ENCODE results near the gene CCDC200. TPM values are rescaled to one million over a fixed set of nuclear protein-coding genes. Genes with fewer than 3 reads are reported as not detected.
A peak's percentile ranks its signal among the peaks of the same experiment; 100 is the strongest.

The CCDC200 gene
- total RNA-seq, 2 experiments from 2014 or later, result not detected

GRCh38 chr17:43224146-43224705 is 4.2 kb downstream of the CCDC200 start:
- no peak for DNase-seq
- CTCF ChIA-PET, result interaction anchor here (1.1 to 1.2 kb wide), 2 partner anchors 8 to 12 kb away, joined by 3 to 4 read pairs; partner anchors contain the start of gene TMEM106A
- Mint-ChIP-seq H3K27me3 (no peaks in the 10 kb centered on the region), H3K9me3 (no peaks in the 10 kb centered on the region), H3K4me3 (no peak overlapping the region), H3K27ac (no peak overlapping the region), H3K4me1 (peaks cover 8% of the 10 kb centered on the region), H3K36me3 (ENCODE audit: low read depth) (peaks cover 4% of the 10 kb centered on the region)
- POLR2A ChIA-PET, result no interaction called here

- Mint-ChIP-seq H3K27ac (no peak overlapping the region), H3K27me3 (no peaks in the 10 kb centered on the region), H3K9me3 (no peaks in the 10 kb centered on the region), H3K36me3 (ENCODE audit: low read depth) (peaks cover 14% of the 10 kb centered on the region), H3K4me1 (peaks cover 28% of the 10 kb centered on the region), H3K4me3 (no peak overlapping the region)
- DNase-seq, result no peak
- ChIA-PET CTCF (no interaction called here), POLR2A (no interaction called here)
Measured at GRCh38 chr17:43220511-43221125, 7.8 kb downstream of the CCDC200 start.

- CTCF ChIA-PET, result interaction anchor here (0.6 to 1.2 kb wide), 3 partner anchors 25 to 223 kb away, joined by 3 to 4 read pairs (median 4); no protein-coding TSS in a partner anchor
- no peaks in the 10 kb centered on the region for H3K9me3 Mint-ChIP-seq
- H3K4me3 Mint-ChIP-seq, result no peak overlapping the region
- no peak for DNase-seq
- peaks cover 28% of the 10 kb centered on the region for H3K4me1 Mint-ChIP-seq
- no peaks in the 10 kb centered on the region for H3K27me3 Mint-ChIP-seq
- H3K27ac Mint-ChIP-seq, result peak overlapping the region; percentile 2
- peaks cover 18% of the 10 kb centered on the region for H3K36me3 Mint-ChIP-seq (ENCODE audit: low read depth)
- POLR2A ChIA-PET, result no interaction called here
Measured at GRCh38 chr17:43219746-43220380, 8.6 kb downstream of the CCDC200 start.

- H3K4me3 Mint-ChIP-seq, result no peak overlapping the region
- H3K27me3 Mint-ChIP-seq, result no peaks in the 10 kb centered on the region
- H3K36me3 Mint-ChIP-seq (ENCODE audit: low read depth), result peaks cover 21% of the 10 kb centered on the region
- DNase-seq, result no peak
- CTCF ChIA-PET, result interaction anchor here (1.2 kb wide), 1 partner anchor 24 kb away, joined by 3 read pairs; no protein-coding TSS in a partner anchor
- peaks cover 25% of the 10 kb centered on the region for H3K4me1 Mint-ChIP-seq
- no peaks in the 10 kb centered on the region for H3K9me3 Mint-ChIP-seq
- POLR2A ChIA-PET, result no interaction called here
- no peak overlapping the region for H3K27ac Mint-ChIP-seq
Measured at GRCh38 chr17:43219001-43219400, 9.4 kb downstream of the CCDC200 start.

- no peak overlapping the region for H3K4me3 Mint-ChIP-seq
Measured at GRCh38 chr17:43217614-43218087, 10.8 kb downstream of the CCDC200 start.

GRCh38 chr17:43216762-43217613 is 11.4 kb downstream of the CCDC200 start:
- Mint-ChIP-seq H3K9me3 (no peaks in the 10 kb centered on the region), H3K27me3 (no peaks in the 10 kb centered on the region), H3K4me1 (peaks cover 43% of the 10 kb centered on the region), H3K4me3 (no peak overlapping the region), H3K27ac (peak overlapping the region; percentile 67), H3K36me3 (ENCODE audit: low read depth) (peaks cover 21% of the 10 kb centered on the region)
- DNase-seq, result no peak
- ChIA-PET CTCF (interaction anchor here (0.6 to 1.1 kb wide), 5 partner anchors 8 to 1211 kb away, joined by 3 to 4 read pairs (median 3); no protein-coding TSS in a partner anchor), POLR2A (interaction anchor here (1.5 kb wide), 1 partner anchor 98 kb away, joined by 3 read pairs; no protein-coding TSS in a partner anchor)

More at GRCh38 chr17:43217614-43218087, 10.8 kb downstream of the CCDC200 start:
- POLR2A ChIA-PET, result interaction anchor here (1.5 kb wide), 1 partner anchor 98 kb away, joined by 3 read pairs; no protein-coding TSS in a partner anchor
- no peaks in the 10 kb centered on the region for H3K9me3 Mint-ChIP-seq
- CTCF ChIA-PET, result interaction anchor here (0.6 to 1.0 kb wide), 4 partner anchors 9 to 1211 kb away, joined by 3 to 4 read pairs (median 4); no protein-coding TSS in a partner anchor
- H3K27ac Mint-ChIP-seq, result peak overlapping the region; percentile 67
- H3K36me3 Mint-ChIP-seq (ENCODE audit: low read depth), result peaks cover 21% of the 10 kb centered on the region
- H3K4me1 Mint-ChIP-seq, result peaks cover 37% of the 10 kb centered on the region
- DNase-seq, result no peak
- no peaks in the 10 kb centered on the region for H3K27me3 Mint-ChIP-seq

- Mint-ChIP-seq H3K4me1 (peaks cover 44% of the 10 kb centered on the region), H3K27me3 (no peaks in the 10 kb centered on the region), H3K27ac (no peak overlapping the region), H3K4me3 (no peak overlapping the region), H3K9me3 (no peaks in the 10 kb centered on the region), H3K36me3 (ENCODE audit: low read depth) (peaks cover 21% of the 10 kb centered on the region)
- no peak for DNase-seq
- ChIA-PET POLR2A (no interaction called here), CTCF (interaction anchor here (1.1 kb wide), 1 partner anchor 8 kb away, joined by 3 read pairs; no protein-coding TSS in a partner anchor)
Measured at GRCh38 chr17:43216369-43216761, 12.1 kb downstream of the CCDC200 start.

- peaks cover 51% of the 10 kb centered on the region for H3K4me1 Mint-ChIP-seq
- H3K9me3 Mint-ChIP-seq, result no peaks in the 10 kb centered on the region
- H3K4me3 Mint-ChIP-seq, result no peak overlapping the region
- no peak overlapping the region for H3K27ac Mint-ChIP-seq
- H3K36me3 Mint-ChIP-seq (ENCODE audit: low read depth), result peaks cover 20% of the 10 kb centered on the region
- ChIA-PET POLR2A (interaction anchor here (1.8 kb wide), 1 partner anchor 100 kb away, joined by 7 read pairs; no protein-coding TSS in a partner anchor), CTCF (no interaction called here)
- H3K27me3 Mint-ChIP-seq, result no peaks in the 10 kb centered on the region
- DNase-seq, result no peak
Measured at GRCh38 chr17:43215341-43215740, 13.1 kb downstream of the CCDC200 start.

GRCh38 chr17:43213545-43213944 is 14.9 kb downstream of the CCDC200 start:
- Mint-ChIP-seq H3K9me3 (no peaks in the 10 kb centered on the region), H3K4me1 (peaks cover 51% of the 10 kb centered on the region), H3K4me3 (peak overlapping the region; percentile 95), H3K27ac (peak overlapping the region; percentile 20), H3K27me3 (no peaks in the 10 kb centered on the region), H3K36me3 (ENCODE audit: low read depth) (peaks cover 27% of the 10 kb centered on the region)
- no peak for DNase-seq
- ChIA-PET CTCF (interaction anchor here (0.8 to 3.1 kb wide), 5 partner anchors 9 to 97 kb away, joined by 3 to 11 read pairs (median 7); no protein-coding TSS in a partner anchor), POLR2A (interaction anchor here (1.0 to 2.7 kb wide), 4 partner anchors 9 to 102 kb away, joined by 3 to 17 read pairs (median 5); no protein-coding TSS in a partner anchor)

GRCh38 chr17:43212641-43213490 is 15.6 kb downstream of the CCDC200 start:
- Mint-ChIP-seq H3K36me3 (ENCODE audit: low read depth) (peaks cover 34% of the 10 kb centered on the region), H3K27me3 (no peaks in the 10 kb centered on the region), H3K9me3 (no peaks in the 10 kb centered on the region), H3K4me1 (peaks cover 49% of the 10 kb centered on the region), H3K27ac (peak overlapping the region; percentile 87), H3K4me3 (peak overlapping the region; percentile 95)
- ChIA-PET CTCF (interaction anchor here (0.5 to 3.1 kb wide), 9 partner anchors 10 to 201 kb away, joined by 3 to 11 read pairs (median 5); no protein-coding TSS in a partner anchor), POLR2A (interaction anchor here (0.6 to 2.7 kb wide), 4 partner anchors 9 to 103 kb away, joined by 3 to 17 read pairs (median 4); no protein-coding TSS in a partner anchor)
- peak; percentile 9 for DNase-seq
